ENCODE measurements around the gene COL3A1. TPM values are rescaled to one million over a fixed set of nuclear protein-coding genes. Genes with fewer than 3 reads are reported as not detected.

The COL3A1 gene
- total and polyA plus RNA-seq, 2 of the 8 experiments (the other 6 are each of a cell fraction or from before 2014, with no cell fraction given), result 0.07 to 0.11 TPM

DNA sequence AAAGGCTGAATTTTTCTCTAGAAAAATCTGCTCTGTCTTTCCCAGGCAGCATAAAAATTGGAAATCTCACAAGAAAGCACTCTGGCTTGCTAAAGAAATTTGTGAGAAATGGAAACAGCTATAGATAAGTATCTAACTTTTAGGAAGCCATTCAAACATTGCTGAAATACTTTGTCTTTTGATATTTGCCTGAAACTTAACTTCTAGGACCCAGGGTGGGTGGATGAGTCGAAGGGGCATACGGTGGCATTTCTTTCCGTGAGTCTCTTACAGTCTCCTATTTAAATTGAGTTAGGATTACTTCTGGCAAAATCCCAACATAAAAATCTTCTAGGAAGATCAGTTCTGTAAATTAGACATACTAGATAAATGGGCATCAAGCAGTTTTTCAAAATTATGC, 532 bp upstream of the COL3A1 start:
- no peak for DNase-seq (ENCODE audit: low read depth in 1 of 2, low spot score in 2 of 2)
- Histone ChIP-seq H3K4ac (replicated peaks; ENCODE audit: insufficient read length, low read depth, low read length) (no peak overlapping the region), H3K4me2 (ENCODE audit: insufficient read depth in 1 of 2, low read depth in 2 of 2, low read length in 2 of 2) (no peak overlapping the region), H3K79me2 (ENCODE audit: control insufficient read depth in 1 of 2, insufficient read depth in 2 of 2, low read length in 2 of 2) (no peaks in the 10 kb centered on the region), H3K18ac (ENCODE audit: extremely low read depth, low read length) (no peak overlapping the region), H2BK15ac (ENCODE audit: low read length) (no peak overlapping the region), H2BK12ac (ENCODE audit: low read depth, low read length) (no peak overlapping the region), H3K27ac (ENCODE audit: low read depth, low read length) (no peak overlapping the region), H4K5ac (ENCODE audit: insufficient read length, low read depth, low read length) (no peak overlapping the region), H2AFZ (ENCODE audit: low read length) (no peak overlapping the region), H4K20me1 (replicated peaks in 1 of 2; ENCODE audit: control insufficient read depth in 1 of 2, insufficient read depth in 2 of 2, low read length in 2 of 2) (no peaks in the 10 kb centered on the region), H3K23ac (ENCODE audit: insufficient read length) (no peak overlapping the region), H3K4me1 (replicated peaks in 1 of 4; ENCODE audit: control insufficient read depth in 3 of 4, insufficient read depth in 4 of 4, low read length in 3 of 4) (no peaks in the 10 kb centered on the region), H3K56ac (replicated peaks; ENCODE audit: insufficient read length, low read depth, low read length) (no peak overlapping the region), H3K36me3 (ENCODE audit: control insufficient read depth in 2 of 4, insufficient read depth in 4 of 4, low read length in 3 of 4) (no peaks in the 10 kb centered on the region), H3K79me1 (ENCODE audit: low read depth, low read length) (no peaks in the 10 kb centered on the region), H3K27me3 (replicated peaks in 1 of 4; ENCODE audit: control insufficient read depth in 3 of 4, extremely low read depth in 1 of 4, insufficient read depth in 3 of 4, low read length in 3 of 4) (no peaks in the 10 kb centered on the region), H2AK5ac (ENCODE audit: low read depth, low read length) (no peak overlapping the region), H2BK120ac (replicated peaks; ENCODE audit: low read depth, low read length) (no peak overlapping the region), H3K14ac (ENCODE audit: insufficient read length) (no peak overlapping the region), H3K9ac (replicated peaks in 1 of 4; ENCODE audit: extremely low read depth in 1 of 4, low read depth in 3 of 4, low read length in 3 of 4) (no peak overlapping the region), H2BK5ac (ENCODE audit: low read depth, low read length) (no peak overlapping the region), H2BK20ac (ENCODE audit: low read length) (no peak overlapping the region), H4K8ac (ENCODE audit: extremely low read depth, insufficient read depth, low read length) (no peak overlapping the region), H4K91ac (replicated peaks; ENCODE audit: insufficient read length, low read length) (no peak overlapping the region), H3K9me3 (ENCODE audit: insufficient read depth in 2 of 2, low read depth in 1 of 2, low read length in 1 of 2) (no peaks in the 10 kb centered on the region), H3K4me3 (ENCODE audit: extremely low read depth in 1 of 4, insufficient read depth in 2 of 4, low read depth in 3 of 4, low read length in 4 of 4) (no peak overlapping the region), H3K23me2 (ENCODE audit: low read depth, low read length) (no peaks in the 10 kb centered on the region; the same call in 1 of the 2 replicates)
- ChIA-PET POLR2A (ENCODE audit: partially characterized antibody) (no interaction called here), CTCF (ENCODE audit: partially characterized antibody) (no interaction called here)
- WGBS, 2 experiments (ENCODE audit: extremely low coverage in 1 of 2, insufficient coverage in 1 of 2, insufficient read length in 1 of 2, insufficient replicate concordance in 2 of 2, low coverage in 1 of 2, low lambda C conversion rate in 2 of 2, missing lambda C conversion rate in 1 of 2), result 85% methylated on average over 3 of the region's 3 CpGs; no CpG with 5 or more reads in 1 of the 2 experiments
- no peak for FAIRE-seq
- TF ChIP-seq RNF2 (IDR thresholded peaks at IDR 0.05; ENCODE audit: borderline replicate concordance, low read depth, low read length, missing control alignments, poor library complexity, severe bottlenecking) (no peak), NANOG (IDR thresholded peaks at IDR 0.05; ENCODE audit: insufficient read depth, low read depth, low read length, poor library complexity, severe bottlenecking) (no peak), GTF2F1 (IDR thresholded peaks at IDR 0.05; ENCODE audit: borderline replicate concordance, low read depth, low read length) (no peak), RFX5 (IDR thresholded peaks at IDR 0.05; ENCODE audit: borderline replicate concordance, low read depth, low read length) (no peak), CREB1 (IDR thresholded peaks at IDR 0.05) (no peak), JUND (IDR thresholded peaks at IDR 0.05; ENCODE audit: low read length) (no peak), RAD21 (IDR thresholded peaks at IDR 0.05 in 1 of 2, conservative IDR thresholded peaks at IDR 0.05 in 1 of 2; ENCODE audit: low read depth in 2 of 2, low read length in 2 of 2) (no peak), TEAD4 (IDR thresholded peaks at IDR 0.05; ENCODE audit: low read depth, low read length) (no peak), SIX5 (IDR thresholded peaks at IDR 0.05; ENCODE audit: low read depth, low read length) (no peak), CTBP2 (IDR thresholded peaks at IDR 0.05; ENCODE audit: borderline replicate concordance, insufficient read depth, insufficient read length, low read length) (no peak), TCF12 (IDR thresholded peaks at IDR 0.05; ENCODE audit: low read depth, low read length) (no peak), POLR2A (IDR thresholded peaks at IDR 0.05; ENCODE audit: control extremely low read depth in 1 of 2, low read depth in 2 of 2, low read length in 2 of 2) (no peak), SUZ12 (IDR thresholded peaks at IDR 0.05; ENCODE audit: low read length) (no peak), KDM1A (IDR thresholded peaks at IDR 0.05; ENCODE audit: borderline replicate concordance, low read length) (no peak)
- TF ChIP-seq, protein P1, sequence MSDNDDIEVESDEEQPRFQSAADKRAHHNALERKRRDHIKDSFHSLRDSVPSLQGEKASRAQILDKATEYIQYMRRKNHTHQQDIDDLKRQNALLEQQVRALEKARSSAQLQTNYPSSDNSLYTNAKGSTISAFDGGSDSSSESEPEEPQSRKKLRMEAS (IDR thresholded peaks at IDR 0.05), result no peak

Data from H1 (cell line).